ENCODE data around the gene LRRC61.

DNA sequence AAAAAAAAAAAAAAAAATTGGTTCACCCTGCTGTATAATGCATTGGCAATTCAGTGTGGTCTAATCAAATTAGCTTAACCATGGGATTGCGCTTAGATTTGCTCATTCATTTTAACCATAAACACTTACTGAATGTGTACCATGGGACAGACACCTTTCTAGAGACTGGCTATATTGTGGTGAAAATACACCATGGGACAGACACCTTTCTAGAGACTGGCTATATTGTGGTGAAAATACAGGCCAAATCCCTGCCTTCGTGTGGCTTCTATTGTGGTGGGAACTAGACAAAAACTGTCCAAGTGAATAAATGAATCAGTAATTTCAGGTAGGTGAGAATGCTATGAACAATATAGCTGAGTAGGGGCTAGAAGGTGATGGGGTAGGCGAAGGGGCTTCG is 35.3 kb downstream of the LRRC61 start:
- TF ChIP-seq CTCF (IDR thresholded peaks at IDR 0.05) (no peak), POLR2A (IDR thresholded peaks at IDR 0.05) (no peak)
